Measurements from ENCODE around the gene CAPN5.

- TF ChIP-seq CTCF (conservative IDR thresholded peaks at IDR 0.05 in 1 of 2, IDR thresholded peaks at IDR 0.05 in 1 of 2; ENCODE audit: low read depth in 1 of 2, low read length in 2 of 2) (no peak), EZH2 (IDR thresholded peaks at IDR 0.05; ENCODE audit: low read length, missing control alignments) (no peak)
These were observed 8.8 kb upstream of the CAPN5 start for GRCh38 chr11:77057938-77058474.

Data from fibroblast of lung (primary cell).